Panc1 (cell line): ENCODE data around the gene KIAA0586.

ENCODE experiments used
- POLR2AphosphoS5 ChIP-seq: IDR thresholded peaks from 2 replicates; pipeline ENCODE4 v1.6.1; 2012; ENCODE audit warnings: mild to moderate bottlenecking, low read depth, low read length, moderate library complexity
- TF ChIP-seq, protein P1 (sequence below): fragments of 450-650 bp; IDR thresholded peaks from 2 replicates; pipeline ENCODE4 v1.5.1; 2017; ENCODE audit warnings: mild to moderate bottlenecking

DNA sequence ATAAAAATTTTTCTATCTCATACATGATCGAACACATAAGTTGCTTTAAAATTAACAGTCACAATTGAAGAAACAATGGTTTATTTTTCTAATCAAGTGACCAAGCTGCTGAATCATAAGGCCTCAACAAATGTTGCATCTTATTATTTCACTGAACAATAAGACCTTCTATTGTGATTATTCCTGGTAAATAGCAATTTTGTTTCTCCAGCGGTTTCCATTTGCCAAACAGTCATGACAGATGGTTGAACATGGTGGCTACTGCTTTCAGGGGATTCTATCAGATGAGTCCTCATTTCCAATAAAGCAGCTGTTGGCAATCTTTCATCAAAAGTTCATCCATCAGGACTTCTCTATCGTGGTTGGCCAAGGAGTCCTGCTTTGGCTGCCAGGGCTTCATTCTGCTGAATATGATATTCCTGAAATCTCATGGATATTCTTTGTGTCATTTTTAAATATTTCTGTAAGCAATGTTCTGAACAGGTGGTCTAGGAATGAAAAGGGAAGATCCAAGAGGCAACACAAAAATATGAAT, 18.8 kb upstream of the KIAA0586 start:
- TF ChIP-seq, protein P1, sequence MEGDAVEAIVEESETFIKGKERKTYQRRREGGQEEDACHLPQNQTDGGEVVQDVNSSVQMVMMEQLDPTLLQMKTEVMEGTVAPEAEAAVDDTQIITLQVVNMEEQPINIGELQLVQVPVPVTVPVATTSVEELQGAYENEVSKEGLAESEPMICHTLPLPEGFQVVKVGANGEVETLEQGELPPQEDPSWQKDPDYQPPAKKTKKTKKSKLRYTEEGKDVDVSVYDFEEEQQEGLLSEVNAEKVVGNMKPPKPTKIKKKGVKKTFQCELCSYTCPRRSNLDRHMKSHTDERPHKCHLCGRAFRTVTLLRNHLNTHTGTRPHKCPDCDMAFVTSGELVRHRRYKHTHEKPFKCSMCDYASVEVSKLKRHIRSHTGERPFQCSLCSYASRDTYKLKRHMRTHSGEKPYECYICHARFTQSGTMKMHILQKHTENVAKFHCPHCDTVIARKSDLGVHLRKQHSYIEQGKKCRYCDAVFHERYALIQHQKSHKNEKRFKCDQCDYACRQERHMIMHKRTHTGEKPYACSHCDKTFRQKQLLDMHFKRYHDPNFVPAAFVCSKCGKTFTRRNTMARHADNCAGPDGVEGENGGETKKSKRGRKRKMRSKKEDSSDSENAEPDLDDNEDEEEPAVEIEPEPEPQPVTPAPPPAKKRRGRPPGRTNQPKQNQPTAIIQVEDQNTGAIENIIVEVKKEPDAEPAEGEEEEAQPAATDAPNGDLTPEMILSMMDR, result no peak
- TF ChIP-seq POLR2AphosphoS5, result no peak
